K562 (cell line): ENCODE measurements around the gene OPTN.

Source experiments
- ATF3 ChIP-seq, 2 experiments: fragments of 450-650 bp in 1 of 2; sonication (generic) in 1 of 2; formaldehyde crosslinking in 1 of 2; IDR thresholded peaks in 1 of 2; conservative IDR thresholded peaks in 1 of 2; 2 replicates each; pipeline versions ENCODE4 v1.6.1 to v1.8.1; 2016 to 2023; ENCODE audit warnings: mild to moderate bottlenecking in 2 of 2, moderate library complexity in 2 of 2, inconsistent platforms in 1 of 2, missing genetic modification reagents in 1 of 2
- BHLHE40 ChIP-seq: IDR thresholded peaks from 2 replicates; pipeline ENCODE4 v1.6.1; 2011; ENCODE audit warnings: low read length, improper control_type of control experiment
- CTCF ChIP-seq, 3 experiments: IDR thresholded peaks in 2 of 3; conservative IDR thresholded peaks in 1 of 3; 2 replicates each; pipeline ENCODE4 v1.5.1; 2011 to 2012; ENCODE audit warnings: low read length in 3 of 3, mild to moderate bottlenecking in 3 of 3, control low read depth in 2 of 3, improper control_type of control experiment in 1 of 3, inconsistent platforms in 1 of 3, low read depth in 1 of 3, mixed read lengths in 1 of 3, moderate library complexity in 1 of 3; ENCODE audit not compliant: insufficient read depth in 2 of 3
- DPF2 ChIP-seq: fragments of 450-650 bp; IDR thresholded peaks from 2 replicates; pipeline ENCODE4 v1.6.1; 2016
- E2F4 ChIP-seq: sonication (generic); formaldehyde crosslinking; IDR thresholded peaks from 2 replicates; pipeline ENCODE4 v1.8.0; 2022; ENCODE audit warnings: mild to moderate bottlenecking, low read depth, missing genetic modification reagents
- KDM1A ChIP-seq, 2 experiments: fragments of 450-650 bp; IDR thresholded peaks; 2 replicates each; pipeline ENCODE4 v1.6.1; 2016; ENCODE audit warnings: mild to moderate bottlenecking in 2 of 2
- PHF8 ChIP-seq: fragments of 200-600 bp; sonication (generic); IDR thresholded peaks from 2 replicates; pipeline ENCODE4 v1.6.1; 2012; ENCODE audit warnings: mixed run types, mild to moderate bottlenecking, inconsistent platforms, low read length, moderate library complexity, borderline replicate concordance
- RAD21 ChIP-seq, 2 experiments: fragments of 250-450 bp in 1 of 2; fragments of 450-650 bp in 1 of 2; sonication (Bioruptor Pico) in 1 of 2; formaldehyde crosslinking in 1 of 2; IDR thresholded peaks in 1 of 2; conservative IDR thresholded peaks in 1 of 2; 2 replicates each; pipeline versions ENCODE4 v1.4.0 to v1.8.0; 2020 to 2022; ENCODE audit warnings: mild to moderate bottlenecking in 2 of 2, moderate library complexity in 1 of 2
- RBM22 ChIP-seq: fragments of 200-400 bp; formaldehyde crosslinking; IDR thresholded peaks from 2 replicates; pipeline ENCODE4 v1.6.1; 2018; ENCODE audit warnings: low read length, low read depth; ENCODE audit not compliant: poor library complexity, severe bottlenecking
- SRF ChIP-seq, 2 experiments: fragments of 250-450, 450-650 bp in 1 of 2; sonication (Bioruptor Pico) in 1 of 2; sonication (generic) in 1 of 2; formaldehyde crosslinking; IDR thresholded peaks; 2 replicates each; pipeline versions ENCODE4 v1.5.0 to v1.5.1; 2020 to 2022; ENCODE audit warnings: mild to moderate bottlenecking in 1 of 2, missing genetic modification reagents in 1 of 2
- ZNF24 ChIP-seq: fragments of 450-650 bp; IDR thresholded peaks from 2 replicates; pipeline ENCODE4 v1.6.1; 2016
- ZNF274 ChIP-seq: IDR thresholded peaks from 2 replicates; pipeline ENCODE4 v1.6.1; 2011; ENCODE audit warnings: low read depth, mild to moderate bottlenecking, low read length, moderate library complexity, borderline replicate concordance

GRCh38 chr10:13168781-13169180 lies 68.8 kb downstream of the OPTN start:
- TF ChIP-seq ZNF24 (no peak), RBM22 (no peak), BHLHE40 (no peak), RAD21 (CRISPR knock-in tag; conservative IDR thresholded peaks at IDR 0.05 in 1 of 2, IDR thresholded peaks at IDR 0.05 in 1 of 2) (no peak), KDM1A (IDR thresholded peaks at IDR 0.05) (no peak), DPF2 (no peak), SRF (CRISPR knock-in tag; IDR thresholded peaks at IDR 0.05) (no peak), PHF8 (no peak), ZNF274 (no peak), CTCF (IDR thresholded peaks at IDR 0.05 in 2 of 3, conservative IDR thresholded peaks at IDR 0.05 in 1 of 3; ENCODE audit: insufficient read depth in 2 of 3, low read depth in 1 of 3, low read length in 3 of 3) (no peak), ATF3 (IDR thresholded peaks at IDR 0.05) (no peak), ATF3 (CRISPR knock-in tag; conservative IDR thresholded peaks at IDR 0.05) (no peak), E2F4 (CRISPR knock-in tag) (no peak)
